Stimulated activated CD8-positive, alpha-beta memory T cell treated with anti-CD3 and anti-CD28 coated beads, Interleukin-4, amount 100 ng/mL, for 24 hours (primary cell): ENCODE results near the gene AGPAT4.
"Not testable (repeated sequence)": the region's sequence is repeated elsewhere in the genome, so short reads cannot be mapped to it uniquely, and the experiment has no call there.

Experiments
- DNase-seq: peaks from one replicate; pipeline ENCODE4 v3.0.0-alpha.2; 2020; ENCODE audit warnings: low read depth

The AGPAT4 gene

GRCh38 chr6:161273752-161274487, at the start of gene AGPAT4:
TSS of gene AGPAT4 (minus strand) at chr6:161274061. CDS start at chr6:161232213, 41,848 bp downstream.
- peak; percentile 32 for DNase-seq

- no peak for DNase-seq
Observed at GRCh38 chr6:161319231-161319630, 45.4 kb upstream of the AGPAT4 start.

- no peak for DNase-seq
Observed at GRCh38 chr6:161318456-161318855, 44.6 kb upstream of the AGPAT4 start.

- no peak for DNase-seq
Observed at GRCh38 chr6:161316531-161316930, 42.7 kb upstream of the AGPAT4 start.

- not testable (repeated sequence) for DNase-seq
Observed at GRCh38 chr6:161315246-161315917, 41.5 kb upstream of the AGPAT4 start.

GRCh38 chr6:161314541-161315245, 40.8 kb upstream of the AGPAT4 start:
- not testable (repeated sequence) for DNase-seq

- DNase-seq: no peak
Observed at GRCh38 chr6:161313940-161314509, 40.2 kb upstream of the AGPAT4 start.

GRCh38 chr6:161313475-161313874, 39.6 kb upstream of the AGPAT4 start:
- DNase-seq: not testable (repeated sequence)

- not testable (repeated sequence) for DNase-seq
Observed at GRCh38 chr6:161309774-161310173, 35.9 kb upstream of the AGPAT4 start.

GRCh38 chr6:161308075-161308655, 34.3 kb upstream of the AGPAT4 start:
- DNase-seq: no peak

- DNase-seq: no peak
Observed at GRCh38 chr6:161305860-161306259, 32.0 kb upstream of the AGPAT4 start.

- no peak for DNase-seq
Observed at GRCh38 chr6:161303628-161304340, 29.9 kb upstream of the AGPAT4 start.

GRCh38 chr6:161302949-161303348, 29.1 kb upstream of the AGPAT4 start:
- no peak for DNase-seq

GRCh38 chr6:161301338-161301737, 27.5 kb upstream of the AGPAT4 start:
- DNase-seq: no peak

- no peak for DNase-seq
Observed at GRCh38 chr6:161300823-161301222, 27.0 kb upstream of the AGPAT4 start.

- DNase-seq: no peak
Observed at GRCh38 chr6:161299726-161300125, 25.9 kb upstream of the AGPAT4 start.

- no peak for DNase-seq
Observed at GRCh38 chr6:161295784-161296183, 21.9 kb upstream of the AGPAT4 start.

GRCh38 chr6:161292650-161293281, 18.9 kb upstream of the AGPAT4 start:
- no peak for DNase-seq

- no peak for DNase-seq
Observed at GRCh38 chr6:161292145-161292544, 18.3 kb upstream of the AGPAT4 start.

GRCh38 chr6:161290751-161291150, 16.9 kb upstream of the AGPAT4 start:
- no peak for DNase-seq

- no peak for DNase-seq
Observed at GRCh38 chr6:161284653-161285052, 10.8 kb upstream of the AGPAT4 start.
